ENCODE data around the gene SRXN1.
"Not testable (repeated sequence)": the region's sequence is repeated elsewhere in the genome, so short reads cannot be mapped to it uniquely, and the experiment has no call there.

Gene SRXN1

GRCh38 chr20:655726-656624 is 3.0 kb upstream of the SRXN1 start:
- no peak for DNase-seq (ENCODE audit: low read depth in 2 of 2)

- DNase-seq (ENCODE audit: low read depth in 2 of 2), result no peak
These were observed 1.4 kb upstream of the SRXN1 start for GRCh38 chr20:654417-654750.

- no peak for DNase-seq (ENCODE audit: low read depth in 2 of 2)
These were observed 803 bp upstream of the SRXN1 start for GRCh38 chr20:653590-654416.

- DNase-seq (ENCODE audit: low read depth in 2 of 2), result no peak
These were observed 338 bp downstream of the SRXN1 start for GRCh38 chr20:652615-653109.

- DNase-seq (ENCODE audit: low read depth in 2 of 2), result no peak
These were observed 1.0 kb downstream of the SRXN1 start for GRCh38 chr20:651713-652614.

DNA sequence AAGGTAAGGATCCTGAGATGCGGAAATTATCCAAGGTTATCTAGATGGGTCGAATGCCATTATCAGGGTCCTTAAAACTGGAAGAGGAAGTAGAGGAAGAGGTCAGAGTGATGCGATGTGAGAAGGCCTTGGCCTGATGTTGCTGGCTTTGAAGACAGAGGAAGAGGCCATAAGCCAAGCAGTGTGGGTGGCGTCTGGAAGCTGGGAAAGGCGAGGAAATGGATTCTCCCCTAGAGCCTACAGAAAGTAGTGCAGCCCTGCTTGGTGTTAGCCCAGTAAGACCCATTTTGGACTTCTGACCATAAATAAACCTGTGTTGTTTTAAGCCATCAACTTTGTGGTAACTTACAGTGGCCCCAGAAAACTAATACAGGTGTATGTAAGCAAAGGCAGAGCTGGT is 2.0 kb downstream of the SRXN1 start:
- no peak for DNase-seq (ENCODE audit: low read depth in 2 of 2)

- DNase-seq (ENCODE audit: low read depth in 2 of 2), result no peak
These were observed 2.7 kb downstream of the SRXN1 start for GRCh38 chr20:650281-650680.

GRCh38 chr20:647479-648019 is 5.5 kb downstream of the SRXN1 start:
- no peak for DNase-seq (ENCODE audit: low read depth in 2 of 2)

DNA sequence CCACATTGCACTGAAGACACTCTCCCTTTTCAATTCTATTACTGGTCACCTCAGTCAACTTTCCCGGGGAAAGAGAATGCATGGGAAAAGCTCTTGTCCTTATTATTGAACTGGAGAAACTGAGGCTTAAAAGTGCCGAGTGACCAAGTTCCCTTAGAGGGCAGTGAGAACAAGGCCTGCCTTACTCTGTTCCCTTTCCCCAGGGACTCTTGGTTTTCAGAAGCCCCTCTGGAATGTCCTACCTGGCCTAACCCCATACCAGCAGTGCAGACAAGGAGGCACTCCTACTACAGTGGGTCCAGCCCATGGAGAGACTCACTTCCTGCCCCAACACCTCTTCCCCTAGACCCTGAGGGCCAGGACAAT is 6.1 kb downstream of the SRXN1 start:
- DNase-seq (ENCODE audit: low read depth in 2 of 2), result no peak

DNA sequence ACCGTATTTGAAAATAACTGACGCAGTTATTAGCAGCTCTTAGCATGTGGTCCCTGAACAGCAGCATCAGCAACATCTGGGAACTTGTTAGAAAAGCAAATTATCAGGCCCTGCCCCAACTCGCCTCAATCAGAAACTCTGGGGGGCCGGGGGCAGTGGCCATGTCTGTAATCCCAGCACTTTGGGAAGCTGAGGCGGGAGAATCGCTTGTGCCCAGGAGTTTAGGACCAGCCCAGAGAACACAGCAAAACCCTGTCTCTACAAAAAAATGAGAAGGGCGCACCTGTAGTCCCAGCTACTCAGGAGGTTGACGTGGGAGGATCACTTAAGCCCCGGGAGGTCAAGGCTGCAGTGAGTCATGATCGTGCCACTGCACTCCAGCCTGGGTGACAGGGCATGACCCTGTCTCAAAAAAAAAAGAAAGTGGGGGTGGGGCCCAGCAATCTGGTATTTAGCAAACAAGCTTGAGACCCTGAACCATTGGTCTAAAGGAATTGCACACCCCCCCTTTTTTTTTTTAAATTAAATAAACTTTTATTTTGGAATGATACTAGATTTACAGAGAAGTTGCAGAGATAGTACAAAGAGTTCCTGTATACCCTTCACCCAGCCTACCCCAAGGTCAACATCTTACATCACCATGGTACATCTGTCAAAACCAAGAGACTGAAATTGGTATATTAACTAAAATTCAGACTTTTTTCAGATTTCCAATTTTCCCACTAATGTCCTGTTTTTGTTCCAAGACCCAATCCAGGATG is 6.7 kb downstream of the SRXN1 start:
- DNase-seq (ENCODE audit: low read depth in 2 of 2), result no peak

- peak; percentile 31 to 39 for DNase-seq (ENCODE audit: low read depth in 2 of 2)
These were observed 7.5 kb downstream of the SRXN1 start for GRCh38 chr20:645318-646106.

GRCh38 chr20:644692-645317 is 8.2 kb downstream of the SRXN1 start:
- DNase-seq (ENCODE audit: low read depth in 2 of 2), result no peak

DNA sequence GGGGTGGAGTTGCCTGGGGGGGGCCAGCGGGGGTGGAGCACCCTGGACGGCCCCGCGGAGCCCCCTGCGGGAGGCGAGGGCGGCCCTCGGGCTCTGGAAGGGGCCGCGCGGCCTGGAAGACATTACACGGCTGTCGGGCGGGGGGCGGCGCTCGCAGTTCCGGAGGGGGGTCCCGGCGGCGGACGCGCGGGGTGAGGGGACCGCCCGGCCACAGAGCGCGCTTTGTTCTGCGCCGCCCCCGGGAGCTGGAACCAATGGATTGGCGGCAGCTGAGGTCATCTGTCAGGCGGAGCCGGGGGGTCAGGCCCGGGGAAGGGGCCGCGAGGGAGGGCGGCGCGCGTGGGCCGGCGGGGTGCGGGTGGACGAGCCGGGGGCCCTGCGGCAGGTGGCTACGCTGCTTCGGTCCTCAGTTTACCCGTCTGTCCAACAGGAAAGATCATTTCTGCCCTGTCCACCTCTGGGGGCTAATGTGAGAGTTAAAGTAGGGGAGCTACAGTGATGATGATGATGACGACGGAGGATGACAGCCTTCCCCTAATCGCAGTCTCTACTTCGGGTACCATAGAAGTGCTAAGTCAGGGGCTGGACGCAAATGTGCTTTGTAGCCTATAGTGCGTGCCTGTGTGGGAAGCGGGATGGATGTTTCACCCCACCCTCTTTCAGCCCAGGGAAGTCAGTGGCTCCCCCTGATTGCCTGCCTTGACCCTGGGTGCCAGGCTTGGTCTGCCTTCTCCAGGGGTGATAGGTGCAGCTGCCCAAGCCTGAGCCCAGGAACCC is 10.4 kb downstream of the SRXN1 start:
- no peak for DNase-seq (ENCODE audit: low read depth in 2 of 2)

GRCh38 chr20:642013-642397 is 11.0 kb downstream of the SRXN1 start:
- not testable (repeated sequence) for DNase-seq (ENCODE audit: low read depth in 2 of 2)

DNA sequence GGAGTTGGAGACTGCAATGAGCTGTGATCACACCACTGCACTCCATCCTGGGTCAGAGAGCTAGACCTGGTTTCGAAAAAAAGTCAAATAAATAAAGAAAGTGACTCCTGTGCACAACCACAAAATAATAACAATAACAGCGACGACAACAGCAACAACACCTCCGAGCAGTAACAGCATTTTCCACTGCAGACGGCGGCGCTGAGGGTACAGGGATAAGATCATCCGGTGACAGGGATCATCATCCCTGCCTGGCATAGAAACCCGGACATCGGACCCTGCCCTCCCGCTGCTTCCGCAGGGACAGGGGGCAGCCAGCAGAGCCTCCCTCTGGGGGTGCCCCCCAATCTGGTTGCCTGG is 11.5 kb downstream of the SRXN1 start:
- no peak for DNase-seq (ENCODE audit: low read depth in 2 of 2)

DNA sequence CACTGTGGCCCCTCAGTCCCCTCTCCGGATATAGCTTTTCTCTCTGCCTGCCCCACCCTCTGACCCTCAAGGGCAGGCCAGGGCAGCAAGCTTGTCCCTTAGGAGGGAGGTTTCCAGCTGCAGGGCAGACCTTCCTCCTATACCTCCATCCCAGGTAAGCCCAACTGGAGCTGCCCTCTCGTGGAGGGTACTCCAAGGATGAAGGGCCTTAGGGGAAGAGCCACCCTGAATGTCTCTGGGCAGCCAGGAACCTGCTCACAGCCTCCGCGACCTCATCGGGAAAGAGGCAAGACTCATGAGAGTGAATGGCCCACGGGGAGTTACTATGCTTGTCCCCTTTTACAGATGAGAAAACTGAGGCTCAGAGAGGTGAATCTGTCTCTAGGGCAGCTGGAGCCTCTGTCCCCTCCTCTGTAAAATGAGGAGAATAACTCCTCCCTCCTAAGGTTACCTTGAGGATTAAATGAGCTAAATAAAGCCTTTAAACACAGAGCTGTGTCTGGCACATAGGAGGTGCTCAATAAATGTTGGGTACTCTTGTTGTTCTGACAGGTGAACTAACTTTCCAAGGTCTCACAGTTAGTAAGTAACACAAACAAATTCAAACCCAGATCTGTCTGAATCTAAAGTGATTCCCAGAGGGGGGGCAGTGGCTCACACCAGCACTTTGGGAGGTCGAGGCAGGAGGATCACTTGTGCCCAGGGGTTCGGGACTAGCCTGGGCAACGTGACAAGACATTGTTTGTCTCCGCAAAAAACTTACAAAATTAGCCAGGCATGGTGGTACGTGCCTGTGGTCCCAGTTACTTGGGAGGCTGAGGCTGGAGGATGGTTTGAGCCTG is 12.1 kb downstream of the SRXN1 start:
- no peak for DNase-seq (ENCODE audit: low read depth in 2 of 2)

- no peak for DNase-seq (ENCODE audit: low read depth in 2 of 2)
These were observed 14.4 kb downstream of the SRXN1 start for GRCh38 chr20:638579-638978.

GRCh38 chr20:637559-637958 is 15.4 kb downstream of the SRXN1 start:
- no peak for DNase-seq (ENCODE audit: low read depth in 2 of 2)

Data from stimulated activated CD8-positive, alpha-beta memory T cell treated with anti-CD3 and anti-CD28 coated beads, Interleukin-2, amount 100 ng/mL, for 1 hour (primary cell).